GM12874 (cell line): ENCODE results near the gene NDUFB10.

Experiments used
- CTCF ChIP-seq: IDR thresholded peaks from 2 replicates; pipeline ENCODE4 v1.5.1; 2011; ENCODE audit warnings: low read depth, mild to moderate bottlenecking, control low read depth, low read length, moderate library complexity; ENCODE audit not compliant: insufficient read depth

The NDUFB10 gene

GRCh38 chr16:1915732-1916639, 43.4 kb upstream of the NDUFB10 start:
- TF ChIP-seq CTCF, result no peak

- TF ChIP-seq CTCF, result no peak
These were observed 42.7 kb upstream of the NDUFB10 start for GRCh38 chr16:1916640-1916990.

- TF ChIP-seq CTCF, result no peak
These were observed 42.2 kb upstream of the NDUFB10 start for GRCh38 chr16:1917056-1917664.

- TF ChIP-seq CTCF, result no peak
These were observed 41.5 kb upstream of the NDUFB10 start for GRCh38 chr16:1917665-1918350.

GRCh38 chr16:1918351-1919326, 40.7 kb upstream of the NDUFB10 start, which contains the start of gene HS3ST6:
TSS of gene HS3ST6 (minus strand) at chr16:1918415. CDS start at chr16:1918323, 92 bp downstream.
- no peak for TF ChIP-seq CTCF

- TF ChIP-seq CTCF, result no peak
These were observed 39.9 kb upstream of the NDUFB10 start for GRCh38 chr16:1919327-1919998.
